C4-2B (cell line): ENCODE results near the gene SF3B6.
"Not testable (repeated sequence)": the region's sequence is repeated elsewhere in the genome, so short reads cannot be mapped to it uniquely, and the experiment has no call there.

Source experiments
- H3K27ac ChIP-seq: fragments of 450-650 bp; 2 replicates; pipeline ENCODE4 v1.5.1; 2017
- CTCF ChIP-seq: fragments of 450-650 bp; conservative IDR thresholded peaks from 2 replicates; pipeline ENCODE4 v1.5.1; 2017; ENCODE audit warnings: mild to moderate bottlenecking
- ZFX ChIP-seq: fragments of 450-650 bp; IDR thresholded peaks from 2 replicates; pipeline ENCODE4 v1.6.1; 2017

The SF3B6 gene

GRCh38 chr2:24049485-24050021, 26.6 kb downstream of the SF3B6 start, which contains the start of gene FKBP1B:
FKBP1B (plus strand) TSS chr2:24049741; CDS start chr2:24049850, 109 bp downstream.
- H3K27ac ChIP-seq: 0 out of 2 replicates have a peak within 1 kb of the TSS, but pooled peaks have one; percentile 22
- TF ChIP-seq CTCF (no peak), ZFX (no peak)

GRCh38 chr2:24048769-24049484, 27.2 kb downstream of the SF3B6 start:
- TF ChIP-seq CTCF (no peak), ZFX (no peak)
- H3K27ac ChIP-seq: no peak overlapping the region

GRCh38 chr2:24047703-24048033, 28.5 kb downstream of the SF3B6 start:
- TF ChIP-seq CTCF (no peak), ZFX (no peak)
- H3K27ac ChIP-seq: no peak overlapping the region; the same call in 1 of the 2 replicates

GRCh38 chr2:24046930-24047702, 29.0 kb downstream of the SF3B6 start, which contains the start of gene WDCP:
WDCP (minus strand) TSS chr2:24047391; CDS start chr2:24039494, 7,897 bp downstream.
- H3K27ac ChIP-seq: peak within 1 kb of the TSS; percentile 47
- TF ChIP-seq ZFX (no peak), CTCF (no peak)

- TF ChIP-seq ZFX (no peak), CTCF (no peak)
- H3K27ac ChIP-seq: no peak overlapping the region; the same call in 1 of the 2 replicates
These were observed 29.6 kb downstream of the SF3B6 start for GRCh38 chr2:24046599-24046929.

- no peak overlapping the region for H3K27ac ChIP-seq
- TF ChIP-seq ZFX: no peak
- no peak for TF ChIP-seq CTCF
These were observed 30.3 kb downstream of the SF3B6 start for GRCh38 chr2:24045511-24046508.

- not testable (repeated sequence) for H3K27ac ChIP-seq
These were observed 33.0 kb downstream of the SF3B6 start for GRCh38 chr2:24043133-24043532.
